ENCODE results near the gene TRIM75. TPM values are rescaled to one million over a fixed set of nuclear protein-coding genes. Genes with fewer than 3 reads are reported as not detected.
"Not testable (repeated sequence)": the region's sequence is repeated elsewhere in the genome, so short reads cannot be mapped to it uniquely, and the experiment has no call there.

Gene TRIM75
- total and polyA plus RNA-seq, 9 donors: 0.06 to 0.22 (median 0.12) TPM; not detected in 5

DNA sequence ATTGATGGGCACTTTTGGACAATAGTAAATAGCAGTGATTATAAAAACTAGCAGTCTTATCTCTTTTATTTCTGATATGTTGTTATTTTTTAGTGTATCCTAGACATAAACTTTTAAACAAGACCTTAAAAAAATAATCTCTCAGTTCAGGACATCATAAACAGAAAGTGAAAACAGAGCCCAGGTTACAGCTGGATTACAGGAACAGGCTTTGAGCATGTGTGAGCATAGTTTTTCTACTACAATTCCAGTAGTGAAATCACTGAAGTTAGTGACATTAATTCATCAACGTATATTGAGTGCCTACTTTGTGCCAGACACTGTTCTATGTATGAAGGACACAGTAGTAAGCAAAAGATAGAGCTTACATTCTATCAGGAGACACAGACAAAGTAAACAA, 16.9 kb downstream of the TRIM75 start:
- WGBS (ENCODE audit: insufficient coverage): no CpG with 5 or more reads among the region's 1 CpG
- Histone ChIP-seq H3K27ac (ENCODE audit: low read length) (no peak overlapping the region), H3K4me3 (ENCODE audit: low read length) (no peak overlapping the region), H3K4me1 (ENCODE audit: control insufficient read depth, insufficient read depth, low read length) (no peaks in the 10 kb centered on the region), H3K9me3 (replicated peaks; ENCODE audit: control insufficient read depth, low read depth, low read length) (no peaks in the 10 kb centered on the region), H3K27me3 (ENCODE audit: control insufficient read depth, insufficient read depth, low read length) (no peaks in the 10 kb centered on the region), H3K36me3 (ENCODE audit: control insufficient read depth, insufficient read depth, low read length) (no peaks in the 10 kb centered on the region)
- no peak for DNase-seq

DNA sequence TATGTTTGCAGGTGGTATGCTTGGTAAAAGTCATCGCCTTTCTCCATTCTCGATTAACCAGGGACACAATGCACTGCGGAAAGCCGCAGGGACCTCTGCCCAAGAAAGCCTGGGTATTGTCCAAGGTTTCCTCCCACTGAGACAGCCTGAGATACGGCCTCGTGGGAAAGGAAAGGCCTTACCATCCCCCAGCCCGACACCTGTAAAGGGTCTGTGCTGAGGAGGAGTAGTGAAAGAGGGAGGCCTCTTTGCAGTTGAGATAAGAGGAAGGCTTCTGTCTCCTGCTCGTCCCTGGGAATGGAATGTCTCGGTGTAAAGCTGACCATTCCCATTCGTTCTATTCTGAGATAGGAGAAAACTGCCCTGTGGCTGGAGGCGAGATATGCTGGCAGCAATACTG, 19.7 kb downstream of the TRIM75 start:
- not testable (repeated sequence) for H3K4me1 ChIP-seq (ENCODE audit: control insufficient read depth, insufficient read depth, low read length); H3K27me3 ChIP-seq (ENCODE audit: control insufficient read depth, insufficient read depth, low read length); H3K9me3 ChIP-seq (replicated peaks; ENCODE audit: control insufficient read depth, low read depth, low read length); H3K27ac ChIP-seq (ENCODE audit: low read length); DNase-seq; H3K4me3 ChIP-seq (ENCODE audit: low read length); H3K36me3 ChIP-seq (ENCODE audit: control insufficient read depth, insufficient read depth, low read length)
- WGBS (ENCODE audit: insufficient coverage): 72% methylated on average over 5 of the region's 11 CpGs

DNA sequence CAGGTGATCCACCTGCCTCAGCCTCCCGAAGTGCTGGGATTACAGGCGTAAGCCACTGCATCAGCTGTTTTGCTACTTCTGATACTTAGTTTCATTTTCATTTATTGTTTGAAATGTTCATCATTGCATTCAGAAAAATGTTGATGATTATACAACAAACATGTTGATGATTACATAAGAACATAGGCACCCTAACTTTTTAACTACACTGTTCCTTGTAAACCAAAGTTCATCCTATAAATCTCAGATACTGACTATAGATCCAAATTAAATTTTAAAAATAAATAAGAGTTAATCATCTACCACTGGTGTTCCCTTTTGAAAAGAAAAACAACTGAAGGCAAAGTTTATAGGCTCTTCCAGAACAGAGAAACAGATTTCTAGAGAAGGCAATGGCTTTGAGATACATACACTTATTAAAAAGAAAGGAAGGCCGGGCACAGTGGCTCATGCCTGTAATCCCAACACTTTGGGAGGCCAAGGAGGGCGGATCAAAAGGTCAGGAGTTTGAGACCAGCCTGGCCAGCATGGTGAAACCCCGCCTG, 23.4 kb downstream of the TRIM75 start:
- Histone ChIP-seq H3K9me3 (replicated peaks; ENCODE audit: control insufficient read depth, low read depth, low read length) (no peaks in the 10 kb centered on the region), H3K4me1 (ENCODE audit: control insufficient read depth, insufficient read depth, low read length) (peaks cover 2% of the 10 kb centered on the region), H3K36me3 (ENCODE audit: control insufficient read depth, insufficient read depth, low read length) (peaks cover 3% of the 10 kb centered on the region), H3K27me3 (ENCODE audit: control insufficient read depth, insufficient read depth, low read length) (no peaks in the 10 kb centered on the region), H3K4me3 (ENCODE audit: low read length) (no peak overlapping the region), H3K27ac (ENCODE audit: low read length) (no peak overlapping the region)
- no peak for DNase-seq
- 100% methylated on average over 2 of the region's 5 CpGs for WGBS (ENCODE audit: insufficient coverage)

DNA sequence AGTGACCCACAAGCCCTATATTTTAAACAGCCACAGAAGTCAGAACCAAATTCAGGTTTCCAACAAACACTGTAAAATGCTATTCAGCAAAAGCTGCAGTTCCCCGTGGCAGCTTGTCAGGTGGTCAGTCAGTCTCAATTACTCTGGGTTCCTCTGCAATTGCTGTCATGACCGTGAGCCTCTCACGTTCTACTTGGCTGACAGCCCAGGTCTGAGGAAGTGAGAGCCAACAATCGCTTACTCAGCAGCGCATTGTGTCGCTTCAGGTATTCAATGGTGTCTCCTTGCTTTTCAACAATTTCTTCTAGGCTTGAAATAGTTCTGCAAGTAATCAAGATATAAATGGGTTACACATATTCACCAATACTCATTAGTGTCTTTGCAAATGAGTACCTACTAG, 25.8 kb downstream of the TRIM75 start:
- H3K9me3 ChIP-seq (replicated peaks; ENCODE audit: control insufficient read depth, low read depth, low read length): no peaks in the 10 kb centered on the region
- 0% methylated on average over 1 of the region's 6 CpGs for WGBS (ENCODE audit: insufficient coverage)
- H3K4me1 ChIP-seq (ENCODE audit: control insufficient read depth, insufficient read depth, low read length): peaks cover 2% of the 10 kb centered on the region
- no peak overlapping the region for H3K4me3 ChIP-seq (ENCODE audit: low read length)
- H3K27me3 ChIP-seq (ENCODE audit: control insufficient read depth, insufficient read depth, low read length): no peaks in the 10 kb centered on the region
- no peak overlapping the region for H3K27ac ChIP-seq (ENCODE audit: low read length)
- peaks cover 5% of the 10 kb centered on the region for H3K36me3 ChIP-seq (ENCODE audit: control insufficient read depth, insufficient read depth, low read length)
- DNase-seq: peak; percentile 68

DNA sequence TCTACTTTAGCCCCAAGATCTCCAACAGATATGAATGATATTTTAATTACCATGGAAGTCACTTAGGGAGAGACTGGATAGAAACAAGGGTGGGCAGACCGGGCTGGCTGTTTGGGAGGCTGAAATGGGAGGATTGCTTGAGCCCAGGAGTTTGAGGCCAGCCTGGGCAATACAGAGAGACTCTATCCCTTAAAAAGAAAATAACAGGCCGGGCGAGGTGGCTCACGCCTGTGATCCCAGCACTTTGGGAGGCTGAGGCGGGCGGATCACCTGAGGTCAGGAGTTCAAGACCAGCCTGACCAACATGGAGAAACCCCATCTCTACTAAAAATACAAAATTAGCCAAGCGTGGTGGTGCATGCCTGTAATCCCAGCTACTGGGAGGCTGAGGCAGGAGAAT, 31.1 kb downstream of the TRIM75 start:
- peaks cover 26% of the 10 kb centered on the region for H3K36me3 ChIP-seq (ENCODE audit: control insufficient read depth, insufficient read depth, low read length)
- not testable (repeated sequence) for H3K4me1 ChIP-seq (ENCODE audit: control insufficient read depth, insufficient read depth, low read length); H3K9me3 ChIP-seq (replicated peaks; ENCODE audit: control insufficient read depth, low read depth, low read length); H3K4me3 ChIP-seq (ENCODE audit: low read length); H3K27ac ChIP-seq (ENCODE audit: low read length); DNase-seq; H3K27me3 ChIP-seq (ENCODE audit: control insufficient read depth, insufficient read depth, low read length)
- no CpG with 5 or more reads among the region's 7 CpGs for WGBS (ENCODE audit: insufficient coverage)

DNA sequence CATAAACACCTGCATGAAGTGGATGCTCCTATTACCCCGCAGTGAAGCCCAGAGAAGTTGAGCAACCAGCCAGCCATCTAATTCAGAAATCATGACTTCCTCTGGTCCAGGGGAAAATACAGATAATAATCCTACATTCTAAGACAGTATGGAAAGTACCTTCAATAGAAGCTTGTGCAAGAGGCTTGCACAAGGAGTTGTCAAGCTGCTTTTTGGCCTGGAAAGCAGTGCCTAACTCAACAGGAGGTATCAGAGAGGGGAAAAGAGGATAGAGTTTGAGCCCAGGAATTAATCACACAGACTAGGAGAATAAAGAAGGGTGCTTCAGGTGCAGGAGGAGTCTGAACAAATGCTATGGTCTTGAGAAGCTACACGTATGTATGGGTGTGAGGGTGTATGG, 32.3 kb downstream of the TRIM75 start:
- Histone ChIP-seq H3K4me3 (ENCODE audit: low read length) (no peak overlapping the region), H3K27me3 (ENCODE audit: control insufficient read depth, insufficient read depth, low read length) (no peaks in the 10 kb centered on the region), H3K9me3 (replicated peaks; ENCODE audit: control insufficient read depth, low read depth, low read length) (no peaks in the 10 kb centered on the region), H3K27ac (ENCODE audit: low read length) (no peak overlapping the region), H3K36me3 (ENCODE audit: control insufficient read depth, insufficient read depth, low read length) (peaks cover 26% of the 10 kb centered on the region), H3K4me1 (ENCODE audit: control insufficient read depth, insufficient read depth, low read length) (no peaks in the 10 kb centered on the region)
- DNase-seq: no peak
- no CpG with 5 or more reads among the region's 2 CpGs for WGBS (ENCODE audit: insufficient coverage)

DNA sequence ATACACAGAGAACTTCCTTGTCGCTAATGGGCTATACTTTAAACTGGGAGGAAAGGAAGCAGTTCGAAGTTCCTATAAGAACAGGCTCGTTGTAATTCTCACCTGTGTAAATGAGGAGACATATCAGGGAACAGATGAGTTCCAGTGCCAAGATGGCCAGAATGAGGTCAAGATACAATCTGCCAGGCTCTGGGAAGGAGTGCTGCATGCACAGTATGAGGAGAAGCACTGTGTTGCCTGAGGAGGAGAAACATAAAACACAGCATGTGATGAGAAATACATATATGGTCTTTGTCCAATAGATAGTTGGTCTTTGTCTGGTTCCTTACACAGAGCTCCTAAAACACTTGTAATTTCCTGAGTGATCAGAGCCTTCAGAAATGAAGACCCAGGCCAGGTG, 34.7 kb downstream of the TRIM75 start:
- Histone ChIP-seq H3K9me3 (replicated peaks; ENCODE audit: control insufficient read depth, low read depth, low read length) (no peaks in the 10 kb centered on the region), H3K4me1 (ENCODE audit: control insufficient read depth, insufficient read depth, low read length) (no peaks in the 10 kb centered on the region), H3K27ac (ENCODE audit: low read length) (no peak overlapping the region), H3K27me3 (ENCODE audit: control insufficient read depth, insufficient read depth, low read length) (no peaks in the 10 kb centered on the region), H3K4me3 (ENCODE audit: low read length) (no peak overlapping the region), H3K36me3 (ENCODE audit: control insufficient read depth, insufficient read depth, low read length) (peaks cover 26% of the 10 kb centered on the region)
- no peak for DNase-seq
- WGBS (ENCODE audit: insufficient coverage): 94% methylated on average over 2 of the region's 3 CpGs

DNA sequence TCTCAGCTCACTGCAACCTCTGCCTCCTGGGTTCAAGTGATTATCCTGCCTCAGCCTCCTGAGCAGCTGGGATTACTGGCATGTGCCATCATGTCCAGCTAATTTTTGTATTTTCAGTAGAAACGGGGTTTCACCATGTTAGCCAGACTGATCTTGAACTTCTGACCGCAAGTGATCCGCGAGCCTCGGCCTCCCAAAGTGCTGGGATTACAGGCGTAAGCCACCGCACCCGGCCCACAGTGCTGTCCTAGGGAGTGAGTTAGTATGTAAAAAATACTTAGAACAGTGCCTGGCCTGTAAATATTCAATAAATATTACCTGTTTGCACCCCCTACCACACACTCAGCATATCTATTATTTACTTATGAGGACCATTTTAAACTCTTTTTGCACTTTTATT, 38.5 kb downstream of the TRIM75 start:
- not testable (repeated sequence) for H3K27ac ChIP-seq (ENCODE audit: low read length)
- 100% methylated on average over 2 of the region's 8 CpGs for WGBS (ENCODE audit: insufficient coverage)
- H3K36me3 ChIP-seq (ENCODE audit: control insufficient read depth, insufficient read depth, low read length): peaks cover 14% of the 10 kb centered on the region

DNA sequence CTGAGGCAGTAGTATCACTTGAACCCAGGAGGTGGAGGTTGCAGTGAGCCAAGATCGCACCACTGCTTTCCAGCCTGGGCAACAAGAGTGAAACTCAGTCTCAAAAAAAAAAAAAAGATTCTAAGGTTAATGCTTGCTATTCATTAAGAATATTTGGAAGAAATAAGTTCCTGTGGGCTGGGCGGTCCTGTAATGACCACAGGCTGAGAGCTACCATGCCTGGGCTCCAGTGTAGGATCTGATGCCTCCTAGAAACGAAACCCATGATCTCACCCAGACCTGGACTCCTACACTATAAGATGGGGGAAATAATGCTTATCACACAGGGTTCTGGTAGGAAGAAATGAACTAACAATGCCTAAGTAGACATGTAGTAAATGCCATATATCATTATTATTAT, 41.2 kb downstream of the TRIM75 start:
- Histone ChIP-seq H3K27me3 (ENCODE audit: control insufficient read depth, insufficient read depth, low read length) (no peaks in the 10 kb centered on the region), H3K4me3 (ENCODE audit: low read length) (no peak overlapping the region), H3K27ac (ENCODE audit: low read length) (no peak overlapping the region), H3K4me1 (ENCODE audit: control insufficient read depth, insufficient read depth, low read length) (no peaks in the 10 kb centered on the region), H3K36me3 (ENCODE audit: control insufficient read depth, insufficient read depth, low read length) (peaks cover 7% of the 10 kb centered on the region), H3K9me3 (replicated peaks; ENCODE audit: control insufficient read depth, low read depth, low read length) (no peaks in the 10 kb centered on the region)
- WGBS (ENCODE audit: insufficient coverage): 100% methylated on average over 1 of the region's 3 CpGs
- no peak for DNase-seq

More for the DNA sequence above, 38.5 kb downstream of the TRIM75 start:
- H3K27me3 ChIP-seq (ENCODE audit: control insufficient read depth, insufficient read depth, low read length); H3K9me3 ChIP-seq (replicated peaks; ENCODE audit: control insufficient read depth, low read depth, low read length); DNase-seq; H3K4me3 ChIP-seq (ENCODE audit: low read length); H3K4me1 ChIP-seq (ENCODE audit: control insufficient read depth, insufficient read depth, low read length): not testable (repeated sequence)

DNA sequence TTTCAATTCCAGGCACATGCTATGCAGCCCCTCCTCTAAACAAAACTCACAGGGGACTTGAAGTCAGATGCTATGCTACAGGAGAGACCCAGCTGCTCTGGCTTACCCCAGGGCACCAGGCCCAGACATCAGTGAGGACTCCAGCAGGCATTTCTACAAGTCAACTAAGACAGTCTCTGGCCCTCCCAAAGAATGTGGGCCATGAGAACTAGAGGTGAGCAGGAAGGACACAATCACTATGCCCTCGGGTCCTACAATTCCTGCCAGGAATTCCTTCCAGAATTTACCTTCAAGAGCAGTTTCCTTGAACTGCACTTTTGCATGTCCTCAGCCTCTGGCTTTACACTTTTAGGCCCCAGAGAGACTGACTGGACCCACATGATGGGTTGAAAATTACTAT, 41.6 kb downstream of the TRIM75 start:
- peak; percentile 11 for DNase-seq
- Histone ChIP-seq H3K9me3 (replicated peaks; ENCODE audit: control insufficient read depth, low read depth, low read length) (no peaks in the 10 kb centered on the region), H3K27me3 (ENCODE audit: control insufficient read depth, insufficient read depth, low read length) (no peaks in the 10 kb centered on the region), H3K27ac (ENCODE audit: low read length) (no peak overlapping the region), H3K36me3 (ENCODE audit: control insufficient read depth, insufficient read depth, low read length) (peaks cover 7% of the 10 kb centered on the region), H3K4me3 (ENCODE audit: low read length) (no peak overlapping the region), H3K4me1 (ENCODE audit: control insufficient read depth, insufficient read depth, low read length) (no peaks in the 10 kb centered on the region)
- WGBS (ENCODE audit: insufficient coverage): 83% methylated on average over 1 of the region's 1 CpG

DNA sequence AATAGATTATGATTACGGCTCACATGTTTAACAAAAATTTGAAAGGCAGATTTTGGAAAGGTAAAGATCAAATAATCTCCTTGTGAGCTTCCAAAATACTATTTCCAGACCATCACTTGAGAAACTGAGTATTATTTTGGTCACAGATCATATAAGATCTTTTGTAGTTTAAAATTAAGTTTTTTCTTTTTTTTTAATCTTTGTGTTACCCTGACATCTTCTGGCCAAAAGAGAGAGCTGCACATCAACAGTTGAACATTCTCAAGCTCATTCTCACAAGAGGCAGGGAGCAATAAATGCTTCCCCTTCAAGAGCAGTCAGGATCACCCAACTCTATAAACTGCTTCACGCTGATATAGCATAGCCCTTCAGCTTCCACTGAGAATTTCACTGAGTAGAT, 43.1 kb downstream of the TRIM75 start:
- Histone ChIP-seq H3K27me3 (ENCODE audit: control insufficient read depth, insufficient read depth, low read length) (no peaks in the 10 kb centered on the region), H3K4me3 (ENCODE audit: low read length) (no peak overlapping the region), H3K4me1 (ENCODE audit: control insufficient read depth, insufficient read depth, low read length) (no peaks in the 10 kb centered on the region), H3K36me3 (ENCODE audit: control insufficient read depth, insufficient read depth, low read length) (peaks cover 15% of the 10 kb centered on the region), H3K9me3 (replicated peaks; ENCODE audit: control insufficient read depth, low read depth, low read length) (no peaks in the 10 kb centered on the region), H3K27ac (ENCODE audit: low read length) (no peak overlapping the region)
- peak; percentile 37 for DNase-seq
- WGBS (ENCODE audit: insufficient coverage): no CpG with 5 or more reads among the region's 2 CpGs

Measured in muscle of leg (tissue), 11 donors.